Vagina (tissue), 2 donors: ENCODE data around the gene DKK1.

Source experiments
- POLR2A ChIP-seq, 2 donors: fragments of 450-650 bp; IDR thresholded peaks; one replicate each; pipeline ENCODE4 v1.6.1; 2017; ENCODE audit warnings: antibody characterized with exemption in 2 of 2, mild to moderate bottlenecking in 2 of 2, moderate library complexity in 2 of 2
- POLR2AphosphoS5 ChIP-seq, 2 donors: sonication (generic); formaldehyde crosslinking; IDR thresholded peaks; one replicate each; pipeline ENCODE4 v1.9.0; 2017; ENCODE audit warnings: antibody characterized with exemption in 2 of 2, mild to moderate bottlenecking in 2 of 2, low read depth in 1 of 2; ENCODE audit not compliant: insufficient read depth in 1 of 2
- TF ChIP-seq, protein P1 (sequence below), 3 experiments: fragments of 450-650 bp in 2 of 3; fragments of 200-600 bp in 1 of 3; sonication (generic) in 1 of 3; IDR thresholded peaks; one replicate each; pipeline ENCODE4 v1.5.1; 2017 to 2019; ENCODE audit warnings: antibody characterized with exemption in 3 of 3, mild to moderate bottlenecking in 2 of 3, moderate library complexity in 2 of 3

DNA sequence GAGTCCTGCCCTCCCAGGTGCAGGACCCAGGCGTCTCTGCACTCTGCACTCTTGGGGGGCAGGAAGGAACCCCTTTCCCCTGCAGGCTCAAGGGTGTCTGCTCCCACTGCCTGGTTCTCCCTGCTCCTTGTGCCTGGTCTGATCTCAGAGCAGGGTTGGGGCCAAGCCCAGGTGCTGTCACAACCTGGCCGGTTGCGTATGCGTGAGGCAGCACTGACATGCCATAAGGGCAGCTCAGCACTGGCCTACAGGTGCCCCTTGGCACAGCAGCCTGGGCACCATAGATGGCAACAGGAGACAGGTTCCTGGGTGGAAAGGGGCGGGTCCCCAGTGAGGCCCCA, 33.2 kb downstream of the DKK1 start:
- TF ChIP-seq, protein P1, sequence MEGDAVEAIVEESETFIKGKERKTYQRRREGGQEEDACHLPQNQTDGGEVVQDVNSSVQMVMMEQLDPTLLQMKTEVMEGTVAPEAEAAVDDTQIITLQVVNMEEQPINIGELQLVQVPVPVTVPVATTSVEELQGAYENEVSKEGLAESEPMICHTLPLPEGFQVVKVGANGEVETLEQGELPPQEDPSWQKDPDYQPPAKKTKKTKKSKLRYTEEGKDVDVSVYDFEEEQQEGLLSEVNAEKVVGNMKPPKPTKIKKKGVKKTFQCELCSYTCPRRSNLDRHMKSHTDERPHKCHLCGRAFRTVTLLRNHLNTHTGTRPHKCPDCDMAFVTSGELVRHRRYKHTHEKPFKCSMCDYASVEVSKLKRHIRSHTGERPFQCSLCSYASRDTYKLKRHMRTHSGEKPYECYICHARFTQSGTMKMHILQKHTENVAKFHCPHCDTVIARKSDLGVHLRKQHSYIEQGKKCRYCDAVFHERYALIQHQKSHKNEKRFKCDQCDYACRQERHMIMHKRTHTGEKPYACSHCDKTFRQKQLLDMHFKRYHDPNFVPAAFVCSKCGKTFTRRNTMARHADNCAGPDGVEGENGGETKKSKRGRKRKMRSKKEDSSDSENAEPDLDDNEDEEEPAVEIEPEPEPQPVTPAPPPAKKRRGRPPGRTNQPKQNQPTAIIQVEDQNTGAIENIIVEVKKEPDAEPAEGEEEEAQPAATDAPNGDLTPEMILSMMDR (IDR thresholded peaks at IDR 0.05), result no peak
- TF ChIP-seq POLR2A (IDR thresholded peaks at IDR 0.05) (no peak), POLR2AphosphoS5 (IDR thresholded peaks at IDR 0.05; ENCODE audit: insufficient read depth in 1 of 2, low read depth in 1 of 2) (no peak)
